H1 (cell line): ENCODE data around the gene EZH1. TPM values are rescaled to one million over a fixed set of nuclear protein-coding genes. Genes with fewer than 3 reads are reported as not detected.
A peak's percentile ranks its signal among the peaks of the same experiment; 100 is the strongest.

ENCODE experiments used
- CTCF ChIA-PET: fragments of 300-600 bp; sonication (Branson Sonifier 250); formaldehyde crosslinking; loops from one replicate; lab custom pipeline; 2021; ENCODE audit not compliant: partially characterized antibody; lab: Charles Lee
- POLR2A ChIA-PET: fragments of 300-600 bp; sonication (Branson Sonifier 250); formaldehyde crosslinking; loops from one replicate; lab custom pipeline; 2021; ENCODE audit warnings: inconsistent platforms; ENCODE audit not compliant: partially characterized antibody; lab: Charles Lee
- DNase-seq, 2 experiments: peaks; one replicate each; pipeline versions ENCODE4 v3.0.0 to v3.0.0-alpha.2; 2010 to 2022; ENCODE audit warnings: low spot score in 2 of 2, low read depth in 1 of 2, mixed read lengths in 1 of 2
- FAIRE-seq: peaks from 2 replicates; lab custom pipeline; 2011; peaks lifted over from hg19 to GRCh38; lab: Jason Lieb, UNC
- H2AFZ ChIP-seq: 2 replicates; pipeline ENCODE4 v1.8.1; 2012; ENCODE audit warnings: low read length, inconsistent platforms
- H2AK5ac ChIP-seq: 2 replicates; pipeline ENCODE4 v1.6.1; 2013; ENCODE audit warnings: low read depth, low read length
- H2BK120ac ChIP-seq: replicated peaks from 2 replicates; pipeline ENCODE3; 2013; ENCODE audit warnings: low read depth, low read length, inconsistent platforms
- H2BK12ac ChIP-seq: 2 replicates; pipeline ENCODE4 v1.6.1; 2013; ENCODE audit warnings: low read depth, low read length
- H2BK15ac ChIP-seq: 2 replicates; pipeline ENCODE4 v1.6.1; 2013; ENCODE audit warnings: low read length
- H2BK20ac ChIP-seq: 2 replicates; pipeline ENCODE4 v1.6.1; 2013; ENCODE audit warnings: low read length
- H2BK5ac ChIP-seq: 2 replicates; pipeline ENCODE4 v1.6.1; 2013; ENCODE audit warnings: low read depth, low read length
- H3K14ac ChIP-seq: 2 replicates; pipeline ENCODE4 v1.6.1; 2013; ENCODE audit warnings: inconsistent platforms; ENCODE audit not compliant: insufficient read length
- H3K18ac ChIP-seq: 2 replicates; pipeline ENCODE4 v1.6.1; 2013; ENCODE audit warnings: low read length; ENCODE audit errors: extremely low read depth
- H3K23ac ChIP-seq: 2 replicates; pipeline ENCODE4 v1.6.1; 2013; ENCODE audit warnings: inconsistent platforms; ENCODE audit not compliant: insufficient read length
- H3K23me2 ChIP-seq: 2 replicates; pipeline ENCODE4 v1.6.1; 2013; ENCODE audit warnings: low read depth, low read length
- H3K27ac ChIP-seq: 2 replicates; pipeline ENCODE4 v1.6.1; 2011; ENCODE audit warnings: low read depth, low read length, inconsistent platforms
- H3K27me3 ChIP-seq, 4 experiments: replicated peaks in 1 of 4; 1 replicate in 1 of 4; 2 replicates in 3 of 4; pipeline versions ENCODE4 v1.6.1 to v1.8.1; 2011 to 2013; ENCODE audit warnings: low read length in 3 of 4, mild to moderate bottlenecking in 3 of 4, inconsistent platforms in 2 of 4, mixed read lengths in 2 of 4, moderate library complexity in 1 of 4; ENCODE audit not compliant: control insufficient read depth in 3 of 4, insufficient read depth in 3 of 4; ENCODE audit errors: extremely low read depth in 1 of 4
- H3K36me3 ChIP-seq, 4 experiments: 2 replicates each; pipeline versions ENCODE4 v1.6.1 to v1.8.1; 2011 to 2013; ENCODE audit warnings: mild to moderate bottlenecking in 4 of 4, low read length in 3 of 4, moderate library complexity in 2 of 4, control low read depth in 1 of 4, inconsistent platforms in 1 of 4; ENCODE audit not compliant: insufficient read depth in 4 of 4, control insufficient read depth in 2 of 4
- H3K4ac ChIP-seq: replicated peaks from 2 replicates; pipeline ENCODE3; 2013; ENCODE audit warnings: low read length, low read depth, mixed read lengths, inconsistent platforms; ENCODE audit not compliant: insufficient read length
- H3K4me1 ChIP-seq, 4 experiments: replicated peaks in 1 of 4; 1 replicate in 1 of 4; 2 replicates in 3 of 4; pipeline versions ENCODE4 v1.6.1 to v1.8.1; 2011 to 2013; ENCODE audit warnings: low read length in 3 of 4, inconsistent platforms in 2 of 4, mixed read lengths in 1 of 4; ENCODE audit not compliant: insufficient read depth in 4 of 4, control insufficient read depth in 3 of 4
- H3K4me2 ChIP-seq, 2 experiments: 2 replicates each; pipeline versions ENCODE4 v1.6.1 to v1.8.1; 2011 to 2013; ENCODE audit warnings: low read depth in 2 of 2, low read length in 2 of 2, control low read depth in 1 of 2, inconsistent platforms in 1 of 2, mild to moderate bottlenecking in 1 of 2; ENCODE audit not compliant: insufficient read depth in 1 of 2
- H3K4me3 ChIP-seq, 4 experiments: fragments of 200-600, 300-600 bp in 1 of 4; sonication (generic), shearing (Covaris generic), sonication (Bioruptor Twin) in 1 of 4; 2 replicates each; pipeline versions ENCODE4 v1.5.1 to v1.8.1; 2011 to 2016; ENCODE audit warnings: low read length in 4 of 4, low read depth in 3 of 4, control low read depth in 2 of 4, inconsistent platforms in 2 of 4, mild to moderate bottlenecking in 2 of 4, mixed read lengths in 1 of 4, moderate library complexity in 1 of 4; ENCODE audit not compliant: insufficient read depth in 2 of 4; ENCODE audit errors: extremely low read depth in 1 of 4
- H3K56ac ChIP-seq: replicated peaks from 2 replicates; pipeline ENCODE3; 2013; ENCODE audit warnings: low read depth, mild to moderate bottlenecking, mixed read lengths, low read length, inconsistent platforms; ENCODE audit not compliant: insufficient read length
- H3K79me1 ChIP-seq: 2 replicates; pipeline ENCODE4 v1.6.1; 2013; ENCODE audit warnings: low read depth, low read length, control low read depth
- H3K79me2 ChIP-seq, 2 experiments: 2 replicates each; pipeline versions ENCODE4 v1.6.1 to v1.8.1; 2012 to 2013; ENCODE audit warnings: low read length in 2 of 2, mild to moderate bottlenecking in 2 of 2, inconsistent platforms in 1 of 2; ENCODE audit not compliant: insufficient read depth in 2 of 2, control insufficient read depth in 1 of 2
- H3K9ac ChIP-seq, 4 experiments: replicated peaks in 1 of 4; 1 replicate in 1 of 4; 2 replicates in 3 of 4; pipeline versions ENCODE4 v1.6.1 to v1.8.1; 2011 to 2013; ENCODE audit warnings: low read depth in 3 of 4, low read length in 3 of 4, control low read depth in 2 of 4, mild to moderate bottlenecking in 2 of 4, moderate library complexity in 2 of 4, inconsistent platforms in 1 of 4; ENCODE audit errors: extremely low read depth in 1 of 4
- H3K9me3 ChIP-seq, 2 experiments: 2 replicates each; pipeline versions ENCODE4 v1.6.1 to v1.8.1; 2012 to 2013; ENCODE audit warnings: mild to moderate bottlenecking in 2 of 2, moderate library complexity in 2 of 2, control low read depth in 1 of 2, inconsistent platforms in 1 of 2, low read depth in 1 of 2, low read length in 1 of 2, mixed read lengths in 1 of 2; ENCODE audit not compliant: insufficient read depth in 2 of 2
- H4K20me1 ChIP-seq, 2 experiments: replicated peaks in 1 of 2; 2 replicates each; pipeline versions ENCODE3 to v1.8.1; 2011 to 2013; ENCODE audit warnings: inconsistent platforms in 2 of 2, low read length in 2 of 2, mild to moderate bottlenecking in 1 of 2; ENCODE audit not compliant: insufficient read depth in 2 of 2, control insufficient read depth in 1 of 2
- H4K5ac ChIP-seq: 2 replicates; pipeline ENCODE4 v1.6.1; 2013; ENCODE audit warnings: low read length, low read depth, mixed read lengths, inconsistent platforms; ENCODE audit not compliant: insufficient read length
- H4K8ac ChIP-seq: 2 replicates; pipeline ENCODE4 v1.8.0; 2013; ENCODE audit warnings: mild to moderate bottlenecking, moderate library complexity, low read length, inconsistent platforms; ENCODE audit not compliant: insufficient read depth; ENCODE audit errors: extremely low read depth
- H4K91ac ChIP-seq: replicated peaks from 2 replicates; pipeline ENCODE3; 2013; ENCODE audit warnings: low read length, mixed read lengths, inconsistent platforms; ENCODE audit not compliant: insufficient read length
- CTBP2 ChIP-seq: IDR thresholded peaks from 2 replicates; pipeline ENCODE4 v1.7.0; 2011; ENCODE audit warnings: borderline replicate concordance, mild to moderate bottlenecking, moderate library complexity, mixed read lengths, low read length; ENCODE audit not compliant: insufficient read depth, insufficient read length
- GABPA ChIP-seq: IDR thresholded peaks from 2 replicates; pipeline ENCODE4 v1.6.1; 2011; ENCODE audit warnings: mild to moderate bottlenecking, low read length, moderate library complexity, borderline replicate concordance; ENCODE audit not compliant: insufficient read depth
- JUN ChIP-seq: IDR thresholded peaks from 2 replicates; pipeline ENCODE4 v1.6.1; 2011; ENCODE audit warnings: low read depth, mild to moderate bottlenecking, improper control_type of control experiment, low read length
- PHF8 ChIP-seq: fragments of 200-600 bp; sonication (generic); conservative IDR thresholded peaks from 2 replicates; pipeline ENCODE4 v1.7.1; 2012; ENCODE audit warnings: low read depth, mild to moderate bottlenecking, inconsistent platforms, low read length, moderate library complexity
- RXRA ChIP-seq: IDR thresholded peaks from 2 replicates; pipeline ENCODE4 v1.6.1; 2011; ENCODE audit warnings: low read depth, mild to moderate bottlenecking, low read length, moderate library complexity; ENCODE audit not compliant: insufficient read depth
- TCF12 ChIP-seq: IDR thresholded peaks from 2 replicates; pipeline ENCODE4 v1.6.1; 2011; ENCODE audit warnings: low read depth, mild to moderate bottlenecking, low read length
- WGBS, 2 experiments: shearing (Covaris generic) in 1 of 2; methylation state at CpG; one replicate each; pipeline versions ENCODE4 v1.1.6 to v1.1.7; 2013 to 2015; ENCODE audit warnings: low lambda C conversion rate in 2 of 2, mixed read lengths in 2 of 2, inconsistent platforms in 1 of 2, low coverage in 1 of 2, missing lambda C conversion rate in 1 of 2; ENCODE audit not compliant: insufficient replicate concordance in 2 of 2, insufficient coverage in 1 of 2, insufficient read length in 1 of 2; ENCODE audit errors: extremely low coverage in 1 of 2, missing lambda C conversion rate in 1 of 2; 5-methylcytosine and 5-hydroxymethylcytosine counted together
- polyA plus RNA-seq, 7 experiments: library from polyadenylated mRNA; depleted of rRNA in 3 of 7; stranded (reverse) in 5 of 7; unstranded in 2 of 7; fragments of >200 nt in 5 of 7; fragments of 200-250 nt in 2 of 7; gene quantifications; 1 replicate in 5 of 7; 2 replicates in 1 of 7; 4 replicates in 1 of 7; pipeline versions ENCODE4 v1.2.1 to v1.2.3, GENCODE V29; 2011 to 2013; ENCODE audit warnings: missing spikeins in 2 of 7, mixed read lengths in 2 of 7
- total RNA-seq: library from RNA; stranded (reverse); fragmentation: NEBNext Ultra II Directional; extraction: Animal tissue kit (Norgen Biotek cat#: 25700); gene quantifications from 2 replicates; pipeline ENCODE4 v1.2.1, GENCODE V29; 2021

Gene EZH1
- total and polyA plus RNA-seq, 2 of the 8 experiments (the other 6 are each of a cell fraction or from before 2014, with no cell fraction given) = 17.4 to 20.8 TPM

DNA sequence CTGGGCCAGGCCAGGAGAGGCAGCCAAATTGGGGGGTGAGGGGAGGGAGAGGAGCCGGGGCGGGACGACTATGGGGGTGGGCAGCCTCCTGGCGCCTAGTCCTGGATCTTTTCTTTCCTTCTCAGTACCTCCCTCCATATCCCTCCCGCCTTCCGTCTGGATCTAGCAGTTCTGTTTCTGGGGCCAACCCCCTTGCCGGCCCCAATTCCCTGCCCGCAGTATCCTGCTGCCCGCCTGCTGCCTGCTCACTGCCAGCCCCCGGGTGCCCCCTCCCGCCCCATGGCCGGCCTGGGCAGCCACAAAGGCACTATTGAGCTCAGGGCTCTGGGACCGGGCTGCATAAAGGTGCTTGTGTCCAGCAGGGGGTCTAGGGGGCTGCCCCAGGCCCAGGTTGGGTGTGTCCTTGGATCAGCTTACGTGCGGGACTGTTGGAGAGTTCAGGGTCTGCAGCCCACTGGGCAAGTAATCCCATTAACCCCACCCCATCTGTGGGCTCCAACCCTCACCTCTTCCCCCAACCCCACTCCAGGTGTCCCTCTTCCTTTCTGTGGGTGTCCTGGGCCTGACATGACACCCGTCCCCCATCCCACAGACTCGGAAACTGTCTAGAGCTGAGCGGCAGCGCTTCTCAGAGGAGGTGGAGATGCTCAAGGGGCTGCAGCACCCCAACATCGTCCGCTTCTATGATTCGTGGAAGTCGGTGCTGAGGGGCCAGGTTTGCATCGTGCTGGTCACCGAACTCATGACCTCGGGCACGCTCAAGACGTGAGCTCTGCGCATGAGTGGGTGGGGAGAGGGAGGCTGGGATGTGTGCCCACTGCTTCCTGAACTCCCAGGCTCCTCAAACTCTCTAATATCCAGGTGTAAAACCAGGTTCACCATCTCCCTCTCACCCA is 37.6 kb upstream of the EZH1 start:
- H2BK120ac ChIP-seq = no peak overlapping the region
- H3K79me1 ChIP-seq = no peaks in the 10 kb centered on the region
- peaks cover 11% of the 10 kb centered on the region for H3K23me2 ChIP-seq
- H3K4me3 ChIP-seq = no peak overlapping the region
- no peak overlapping the region for H3K4ac ChIP-seq
- H3K9me3 ChIP-seq = no peaks in the 10 kb centered on the region
- 81% methylated on average over 22 of the region's 29 CpGs; no CpG with 5 or more reads in 1 of the 2 experiments for WGBS, 2 experiments
- no peaks in the 10 kb centered on the region for H4K20me1 ChIP-seq
- H3K79me2 ChIP-seq = no peaks in the 10 kb centered on the region
- FAIRE-seq = no peak
- no peak overlapping the region for H2BK20ac ChIP-seq
- POLR2A ChIA-PET = interaction anchor here (0.5 to 3.8 kb wide), 7 partner anchors 9 to 238 kb away, joined by 3 to 17 read pairs (median 5); partner anchors contain the start of genes CNTD1, COA3 and VPS25
- H4K5ac ChIP-seq = no peak overlapping the region
- no peak overlapping the region for H3K14ac ChIP-seq
- H2AFZ ChIP-seq = no peak overlapping the region
- peaks cover 5 to 13% (median 9%) of the 10 kb centered on the region in 4 experiments; a peak in 6 of 8 replicates for H3K36me3 ChIP-seq
- H3K27me3 ChIP-seq = peaks cover 6 to 23% (median 19%) of the 10 kb centered on the region in 4 experiments
- CTCF ChIA-PET = interaction anchor here (1.0 to 1.5 kb wide), 4 partner anchors 19 to 110 kb away, joined by 3 to 5 read pairs (median 3); no protein-coding TSS in a partner anchor
- H2BK12ac ChIP-seq = peak overlapping the region; percentile 50; the same call in 1 of the 2 replicates
- no peak overlapping the region for H3K18ac ChIP-seq
- no peak overlapping the region; a peak in 1 of 4 replicates for H3K4me2 ChIP-seq
- no peak overlapping the region for H3K56ac ChIP-seq
- peaks cover 0 to 14% (median 8%) of the 10 kb centered on the region in 4 experiments; a peak in 6 of 7 replicates for H3K4me1 ChIP-seq
- no peak overlapping the region for H2AK5ac ChIP-seq
- no peak overlapping the region for H4K91ac ChIP-seq
- DNase-seq = no peak
- H3K27ac ChIP-seq = no peak overlapping the region
- H4K8ac ChIP-seq = peak overlapping the region; percentile 57; the same call in 1 of the 2 replicates
- H2BK15ac ChIP-seq = 0 out of 2 replicates have a peak overlapping the region, but pooled peaks have one; percentile 61
- H3K9ac ChIP-seq = no peak overlapping the region
- no peak overlapping the region for H2BK5ac ChIP-seq
- no peak overlapping the region for H3K23ac ChIP-seq
- TF ChIP-seq TCF12 = no peak
- no peak for TF ChIP-seq JUN
- no peak for TF ChIP-seq GABPA
- TF ChIP-seq RXRA = no peak
- TF ChIP-seq CTBP2 = no peak
- TF ChIP-seq PHF8 = no peak
